ENCODE results near the gene RGS21.
"Not testable (repeated sequence)": the region's sequence is repeated elsewhere in the genome, so short reads cannot be mapped to it uniquely, and the experiment has no call there.

RGS21 gene

GRCh38 chr1:192316942-192317450 lies at the start of gene RGS21:
Gene RGS21 (plus strand): TSS chr1:192316992. CDS start chr1:192343037, 26,045 bp downstream.
- DNase-seq, result no peak

- DNase-seq, result no peak
These were observed 48.2 kb upstream of the RGS21 start for GRCh38 chr1:192268468-192269052.

GRCh38 chr1:192270398-192270797 lies 46.4 kb upstream of the RGS21 start:
- DNase-seq, result no peak

- no peak for DNase-seq
These were observed 44.1 kb upstream of the RGS21 start for GRCh38 chr1:192272732-192273131.

GRCh38 chr1:192274588-192274987 lies 42.2 kb upstream of the RGS21 start:
- no peak for DNase-seq

GRCh38 chr1:192277635-192278034 lies 39.2 kb upstream of the RGS21 start:
- DNase-seq, result no peak

- no peak for DNase-seq
These were observed 31.9 kb upstream of the RGS21 start for GRCh38 chr1:192284927-192285326.

GRCh38 chr1:192303029-192303428 lies 13.8 kb upstream of the RGS21 start:
- DNase-seq, result no peak

GRCh38 chr1:192308314-192308713 lies 8.5 kb upstream of the RGS21 start:
- DNase-seq, result not testable (repeated sequence)

GRCh38 chr1:192311281-192311680 lies 5.5 kb upstream of the RGS21 start:
- DNase-seq, result no peak

- DNase-seq, result no peak
These were observed 11.2 kb downstream of the RGS21 start for GRCh38 chr1:192327997-192328396.

GRCh38 chr1:192342842-192343241 lies 26.1 kb downstream of the RGS21 start:
- DNase-seq, result no peak

- DNase-seq, result no peak
These were observed 26.6 kb downstream of the RGS21 start for GRCh38 chr1:192343344-192343743.

- no peak for DNase-seq
These were observed 32.5 kb downstream of the RGS21 start for GRCh38 chr1:192349314-192349713.

- no peak for DNase-seq
These were observed 33.6 kb downstream of the RGS21 start for GRCh38 chr1:192350356-192350755.

GRCh38 chr1:192351550-192351949 lies 34.8 kb downstream of the RGS21 start:
- DNase-seq, result no peak

GRCh38 chr1:192357924-192358323 lies 41.1 kb downstream of the RGS21 start:
- no peak for DNase-seq

GRCh38 chr1:192358402-192358801 lies 41.6 kb downstream of the RGS21 start:
- DNase-seq, result no peak

- DNase-seq, result no peak
These were observed 42.0 kb downstream of the RGS21 start for GRCh38 chr1:192358822-192359221.

GRCh38 chr1:192363177-192363576 lies 46.4 kb downstream of the RGS21 start:
- no peak for DNase-seq

GRCh38 chr1:192367436-192367835 lies 50.6 kb downstream of the RGS21 start:
- DNase-seq, result no peak

GRCh38 chr1:192375306-192375705 lies 58.5 kb downstream of the RGS21 start:
- DNase-seq, result no peak

GRCh38 chr1:192376374-192376773 lies 59.6 kb downstream of the RGS21 start:
- DNase-seq, result no peak

- no peak for DNase-seq
These were observed 61.5 kb downstream of the RGS21 start for GRCh38 chr1:192378276-192378675.

- DNase-seq, result no peak
These were observed 62.1 kb downstream of the RGS21 start for GRCh38 chr1:192378878-192379277.
